ENCODE results near the gene ADAM8. TPM values are rescaled to one million over a fixed set of nuclear protein-coding genes. Genes with fewer than 3 reads are reported as not detected.

Gene ADAM8
- polyA plus RNA-seq, 1 of the 3 experiments (the other 2 are of a cell fraction), result 1.7 TPM

DNA sequence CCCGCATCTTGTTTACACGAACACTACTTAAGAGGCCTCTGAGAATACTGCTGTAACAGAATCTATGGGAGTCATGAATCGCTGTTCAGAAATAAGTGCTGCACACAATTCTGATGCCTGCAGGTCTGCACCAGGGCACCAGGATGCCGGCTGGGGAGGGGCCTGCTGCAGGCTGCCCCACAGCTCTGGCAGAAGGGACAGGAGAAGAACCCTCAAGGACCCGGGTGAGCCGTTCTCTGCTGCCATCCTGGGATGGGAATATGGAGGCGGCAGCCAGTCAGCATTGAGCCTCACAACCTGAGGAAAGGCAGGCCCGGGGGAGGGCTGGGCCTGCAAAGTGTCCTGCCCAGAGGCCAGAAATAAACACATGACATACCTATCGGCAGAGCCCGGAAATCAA lies 20.8 kb upstream of the ADAM8 start:
- Histone ChIP-seq H3K27me3 (ENCODE audit: insufficient read depth) (no peaks in the 10 kb centered on the region), H3K4me3 (ENCODE audit: low read depth in 2 of 2, low read length in 1 of 2) (no peak overlapping the region), H3K9ac (no peak overlapping the region), H3K4me2 (no peak overlapping the region), H3K9me3 (no peaks in the 10 kb centered on the region), H3K27ac (ENCODE audit: low read depth in 2 of 2, low read length in 1 of 2) (no peak overlapping the region), H3K9me2 (no peaks in the 10 kb centered on the region), H4K20me1 (ENCODE audit: insufficient read depth) (peaks cover 5% of the 10 kb centered on the region; the same call in 1 of the 2 replicates), H3K4me1 (ENCODE audit: control insufficient read depth in 1 of 2, insufficient read depth in 2 of 2, low read depth in 1 of 2, low read length in 1 of 2) (peaks cover 0 to 14% of the 10 kb centered on the region in 2 experiments; a peak in 2 of 4 replicates), H2AFZ (ENCODE audit: low read depth) (no peak overlapping the region), H3K36me3 (replicated peaks in 1 of 2; ENCODE audit: control insufficient read depth in 1 of 2, insufficient read depth in 2 of 2, low read length in 1 of 2) (peaks cover 11 to 64% of the 10 kb centered on the region in 2 experiments), H3F3A (replicated peaks; ENCODE audit: insufficient read depth) (peaks cover 8% of the 10 kb centered on the region), H3K79me2 (ENCODE audit: insufficient read depth) (peaks cover 9% of the 10 kb centered on the region; the same call in 1 of the 2 replicates)
- no peak for TF ChIP-seq FOSL2 (IDR thresholded peaks at IDR 0.05; ENCODE audit: borderline replicate concordance, low read depth)
- no peak for TF ChIP-seq TAF1 (IDR thresholded peaks at IDR 0.05; ENCODE audit: borderline replicate concordance, low read depth, low read length)
- no peak for TF ChIP-seq FOXM1 (IDR thresholded peaks at IDR 0.05; ENCODE audit: low read depth)
- TF ChIP-seq NRF1 (IDR thresholded peaks at IDR 0.05; ENCODE audit: low read depth, low read length), result no peak
- TF ChIP-seq CHD2 (IDR thresholded peaks at IDR 0.05; ENCODE audit: low read length, partially characterized antibody), result no peak
- TF ChIP-seq EZH2phosphoT487 (IDR thresholded peaks at IDR 0.05; ENCODE audit: borderline replicate concordance, low read depth), result no peak
- no peak for TF ChIP-seq RCOR1 (IDR thresholded peaks at IDR 0.05; ENCODE audit: low read length)
- TF ChIP-seq RFX5 (IDR thresholded peaks at IDR 0.05; ENCODE audit: low read length), result no peak
- TF ChIP-seq SMC3 (IDR thresholded peaks at IDR 0.05; ENCODE audit: low read depth, low read length), result no peak
- TF ChIP-seq GABPA (IDR thresholded peaks at IDR 0.05; ENCODE audit: low read depth), result no peak
- TF ChIP-seq EP300 (IDR thresholded peaks at IDR 0.05; ENCODE audit: borderline replicate concordance in 1 of 2, low read depth in 1 of 2, low read length in 1 of 2), result no peak
- TF ChIP-seq, protein P1, sequence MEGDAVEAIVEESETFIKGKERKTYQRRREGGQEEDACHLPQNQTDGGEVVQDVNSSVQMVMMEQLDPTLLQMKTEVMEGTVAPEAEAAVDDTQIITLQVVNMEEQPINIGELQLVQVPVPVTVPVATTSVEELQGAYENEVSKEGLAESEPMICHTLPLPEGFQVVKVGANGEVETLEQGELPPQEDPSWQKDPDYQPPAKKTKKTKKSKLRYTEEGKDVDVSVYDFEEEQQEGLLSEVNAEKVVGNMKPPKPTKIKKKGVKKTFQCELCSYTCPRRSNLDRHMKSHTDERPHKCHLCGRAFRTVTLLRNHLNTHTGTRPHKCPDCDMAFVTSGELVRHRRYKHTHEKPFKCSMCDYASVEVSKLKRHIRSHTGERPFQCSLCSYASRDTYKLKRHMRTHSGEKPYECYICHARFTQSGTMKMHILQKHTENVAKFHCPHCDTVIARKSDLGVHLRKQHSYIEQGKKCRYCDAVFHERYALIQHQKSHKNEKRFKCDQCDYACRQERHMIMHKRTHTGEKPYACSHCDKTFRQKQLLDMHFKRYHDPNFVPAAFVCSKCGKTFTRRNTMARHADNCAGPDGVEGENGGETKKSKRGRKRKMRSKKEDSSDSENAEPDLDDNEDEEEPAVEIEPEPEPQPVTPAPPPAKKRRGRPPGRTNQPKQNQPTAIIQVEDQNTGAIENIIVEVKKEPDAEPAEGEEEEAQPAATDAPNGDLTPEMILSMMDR (IDR thresholded peaks at IDR 0.05), result no peak
- TF ChIP-seq NFIC (IDR thresholded peaks at IDR 0.05; ENCODE audit: borderline replicate concordance), result no peak
- CTCF ChIA-PET, result interaction anchor here (2.0 kb wide), 1 partner anchor 10 kb away, joined by 7 read pairs; no protein-coding TSS in a partner anchor
- DNase-seq, result no peak
- POLR2A ChIA-PET, result no interaction called here
- 94% methylated on average over 2 of the region's 10 CpGs for WGBS (ENCODE audit: low lambda C conversion rate)

DNA sequence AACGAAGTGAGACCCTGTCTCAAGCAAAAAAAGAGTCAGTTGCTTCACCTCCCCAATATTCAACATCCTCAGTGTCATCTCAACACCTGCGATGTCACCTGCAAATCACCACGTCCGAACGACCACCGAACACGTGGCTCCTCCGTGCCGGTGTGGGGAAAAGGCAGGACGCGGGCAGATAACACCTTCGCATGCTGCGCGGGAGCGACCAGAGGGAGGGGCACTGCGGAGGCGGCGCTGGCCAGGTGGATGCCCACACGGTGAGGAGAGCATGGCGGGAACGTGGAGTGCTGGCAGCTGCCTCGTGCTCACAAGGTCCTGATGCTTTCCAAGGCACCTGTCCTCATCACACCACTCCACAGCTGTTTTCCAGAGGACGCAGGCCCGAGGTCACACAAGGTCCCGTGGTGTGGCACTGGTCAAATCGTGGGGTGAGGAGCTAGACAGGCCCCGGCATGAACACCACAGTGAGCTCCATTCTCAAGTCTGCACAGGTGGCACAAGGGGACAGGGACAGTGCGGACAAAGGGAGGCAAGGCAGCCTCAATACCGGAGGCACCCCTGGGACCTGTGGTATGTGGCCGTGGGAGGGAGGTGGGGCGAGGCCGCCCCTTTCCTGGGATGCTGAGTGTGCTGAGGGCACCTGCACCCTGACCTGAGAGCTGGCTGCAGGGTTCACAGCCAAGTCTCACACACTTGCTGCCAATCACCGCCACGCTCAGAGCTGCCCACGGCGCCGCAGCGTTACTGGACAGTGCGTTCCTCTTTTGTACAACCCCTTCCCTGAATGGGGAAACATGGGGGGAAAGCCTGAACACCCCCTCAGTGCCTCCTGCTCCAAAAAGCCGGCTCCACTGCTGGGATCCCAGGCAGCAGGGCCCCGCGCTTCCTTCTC lies 19.0 kb upstream of the ADAM8 start:
- H3K36me3 ChIP-seq (replicated peaks in 1 of 2; ENCODE audit: control insufficient read depth in 1 of 2, insufficient read depth in 2 of 2, low read length in 1 of 2), result peaks cover 13 to 63% of the 10 kb centered on the region in 2 experiments
- no peak for DNase-seq
- POLR2A ChIA-PET, result no interaction called here
- WGBS (ENCODE audit: low lambda C conversion rate), result 94% methylated on average over 31 of the region's 42 CpGs
- H2AFZ ChIP-seq (ENCODE audit: low read depth), result no peak overlapping the region
- no peaks in the 10 kb centered on the region for H3K9me3 ChIP-seq
- H3K9ac ChIP-seq, result no peak overlapping the region
- no peaks in the 10 kb centered on the region for H3K27me3 ChIP-seq (ENCODE audit: insufficient read depth)
- H3K4me2 ChIP-seq, result no peak overlapping the region
- H3K27ac ChIP-seq (ENCODE audit: low read depth in 2 of 2, low read length in 1 of 2), result no peak overlapping the region
- H3F3A ChIP-seq (replicated peaks; ENCODE audit: insufficient read depth), result peaks cover 8% of the 10 kb centered on the region
- H3K9me2 ChIP-seq, result no peaks in the 10 kb centered on the region
- H3K4me3 ChIP-seq (ENCODE audit: low read depth in 2 of 2, low read length in 1 of 2), result no peak overlapping the region
- H4K20me1 ChIP-seq (ENCODE audit: insufficient read depth), result no peaks in the 10 kb centered on the region
- H3K79me2 ChIP-seq (ENCODE audit: insufficient read depth), result peaks cover 4% of the 10 kb centered on the region; the same call in 1 of the 2 replicates
- CTCF ChIA-PET, result interaction anchor here (1.7 kb wide), 1 partner anchor 12 kb away, joined by 10 read pairs; no protein-coding TSS in a partner anchor
- peaks cover 0 to 14% of the 10 kb centered on the region in 2 experiments; a peak in 2 of 4 replicates for H3K4me1 ChIP-seq (ENCODE audit: control insufficient read depth in 1 of 2, insufficient read depth in 2 of 2, low read depth in 1 of 2, low read length in 1 of 2)
- TF ChIP-seq RXRA (IDR thresholded peaks at IDR 0.05; ENCODE audit: borderline replicate concordance, low read depth) (no peak), FOSL2 (IDR thresholded peaks at IDR 0.05; ENCODE audit: borderline replicate concordance, low read depth) (no peak), EP300 (IDR thresholded peaks at IDR 0.05; ENCODE audit: borderline replicate concordance in 1 of 2, low read depth in 1 of 2, low read length in 1 of 2) (no peak), JUND (IDR thresholded peaks at IDR 0.05) (no peak), RAD21 (IDR thresholded peaks at IDR 0.05; ENCODE audit: low read length) (no peak), NRF1 (IDR thresholded peaks at IDR 0.05; ENCODE audit: low read depth, low read length) (no peak), TAF1 (IDR thresholded peaks at IDR 0.05; ENCODE audit: borderline replicate concordance, low read depth, low read length) (no peak)
- TF ChIP-seq, protein P2, sequence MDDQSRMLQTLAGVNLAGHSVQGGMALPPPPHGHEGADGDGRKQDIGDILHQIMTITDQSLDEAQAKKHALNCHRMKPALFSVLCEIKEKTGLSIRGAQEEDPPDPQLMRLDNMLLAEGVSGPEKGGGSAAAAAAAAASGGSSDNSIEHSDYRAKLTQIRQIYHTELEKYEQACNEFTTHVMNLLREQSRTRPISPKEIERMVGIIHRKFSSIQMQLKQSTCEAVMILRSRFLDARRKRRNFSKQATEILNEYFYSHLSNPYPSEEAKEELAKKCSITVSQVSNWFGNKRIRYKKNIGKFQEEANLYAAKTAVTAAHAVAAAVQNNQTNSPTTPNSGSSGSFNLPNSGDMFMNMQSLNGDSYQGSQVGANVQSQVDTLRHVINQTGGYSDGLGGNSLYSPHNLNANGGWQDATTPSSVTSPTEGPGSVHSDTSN (IDR thresholded peaks at IDR 0.05), result no peak
- TF ChIP-seq, protein P3, sequence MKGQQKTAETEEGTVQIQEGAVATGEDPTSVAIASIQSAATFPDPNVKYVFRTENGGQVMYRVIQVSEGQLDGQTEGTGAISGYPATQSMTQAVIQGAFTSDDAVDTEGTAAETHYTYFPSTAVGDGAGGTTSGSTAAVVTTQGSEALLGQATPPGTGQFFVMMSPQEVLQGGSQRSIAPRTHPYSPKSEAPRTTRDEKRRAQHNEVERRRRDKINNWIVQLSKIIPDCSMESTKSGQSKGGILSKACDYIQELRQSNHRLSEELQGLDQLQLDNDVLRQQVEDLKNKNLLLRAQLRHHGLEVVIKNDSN (IDR thresholded peaks at IDR 0.05; ENCODE audit: borderline replicate concordance, low read depth), result no peak
